H1 (cell line): ENCODE measurements around the gene ZNF70. TPM values are rescaled to one million over a fixed set of nuclear protein-coding genes. Genes with fewer than 3 reads are reported as not detected.

Experiments used
- CBX5 ChIP-seq: fragments of 300-800, 300-1000 bp; sonication (generic); IDR thresholded peaks from 2 replicates; pipeline ENCODE4 v1.7.1; 2016; ENCODE audit warnings: antibody characterized with exemption, low read length, low read depth
- CBX8 ChIP-seq: fragments of 300-800, 300-1000 bp; sonication (generic); IDR thresholded peaks from 2 replicates; pipeline ENCODE4 v1.7.1; 2016; ENCODE audit warnings: low read depth, low read length, borderline replicate concordance
- GABPA ChIP-seq: IDR thresholded peaks from 2 replicates; pipeline ENCODE4 v1.6.1; 2011; ENCODE audit warnings: mild to moderate bottlenecking, low read length, moderate library complexity, borderline replicate concordance; ENCODE audit not compliant: insufficient read depth
- HDAC2 ChIP-seq, 2 experiments: fragments of 300-600 bp in 1 of 2; sonication (generic) in 1 of 2; IDR thresholded peaks; 2 replicates each; pipeline ENCODE4 v1.6.1; 2011 to 2012; ENCODE audit warnings: low read depth in 2 of 2, low read length in 2 of 2, mild to moderate bottlenecking in 2 of 2, moderate library complexity in 2 of 2, borderline replicate concordance in 1 of 2, inconsistent platforms in 1 of 2
- HDAC6 ChIP-seq: IDR thresholded peaks from one replicate; pipeline ENCODE4 v1.7.1; 2012; ENCODE audit warnings: low read depth, mild to moderate bottlenecking, inconsistent platforms, low read length, moderate library complexity
- KDM4A ChIP-seq: IDR thresholded peaks from one replicate; pipeline ENCODE4 v1.7.1; 2012; ENCODE audit warnings: low read depth, mild to moderate bottlenecking, moderate library complexity, low read length, inconsistent platforms; ENCODE audit not compliant: severe bottlenecking
- MAX ChIP-seq: IDR thresholded peaks from 2 replicates; pipeline ENCODE4 v1.6.1; 2012; ENCODE audit warnings: inconsistent platforms
- POLR2A ChIP-seq, 2 experiments: IDR thresholded peaks; 1 replicate in 1 of 2; 2 replicates in 1 of 2; pipeline ENCODE4 v1.6.1; 2011; ENCODE audit warnings: low read depth in 2 of 2, low read length in 2 of 2, mild to moderate bottlenecking in 2 of 2; ENCODE audit errors: control extremely low read depth in 1 of 2
- RBBP5 ChIP-seq: IDR thresholded peaks from 2 replicates; pipeline ENCODE4 v1.7.1; 2012; ENCODE audit warnings: low read depth, mild to moderate bottlenecking, inconsistent platforms, low read length, moderate library complexity, borderline replicate concordance
- RFX5 ChIP-seq: IDR thresholded peaks from 2 replicates; pipeline ENCODE4 v1.6.1; 2011; ENCODE audit warnings: low read depth, low read length, improper control_type of control experiment, borderline replicate concordance
- RXRA ChIP-seq: IDR thresholded peaks from 2 replicates; pipeline ENCODE4 v1.6.1; 2011; ENCODE audit warnings: low read depth, mild to moderate bottlenecking, low read length, moderate library complexity; ENCODE audit not compliant: insufficient read depth
- SIN3A ChIP-seq, 2 experiments: IDR thresholded peaks in 1 of 2; conservative IDR thresholded peaks in 1 of 2; 2 replicates each; pipeline ENCODE4 v1.6.1; 2011 to 2012; ENCODE audit warnings: low read length in 2 of 2, improper control_type of control experiment in 1 of 2, low read depth in 1 of 2, mild to moderate bottlenecking in 1 of 2
- TAF1 ChIP-seq: IDR thresholded peaks from 2 replicates; pipeline ENCODE4 v1.6.1; 2011; ENCODE audit warnings: mild to moderate bottlenecking, low read depth, low read length
- YY1 ChIP-seq: IDR thresholded peaks from 2 replicates; pipeline ENCODE4 v1.6.1; 2011; ENCODE audit warnings: low read depth, mild to moderate bottlenecking, low read length
- ZNF274 ChIP-seq: IDR thresholded peaks from 2 replicates; pipeline ENCODE4 v1.7.0; 2012; ENCODE audit warnings: low read length, borderline replicate concordance; ENCODE audit errors: extremely low read depth
- polyA plus RNA-seq, 7 experiments: library from polyadenylated mRNA; depleted of rRNA in 3 of 7; stranded (reverse) in 5 of 7; unstranded in 2 of 7; fragments of >200 nt in 5 of 7; fragments of 200-250 nt in 2 of 7; gene quantifications; 1 replicate in 5 of 7; 2 replicates in 1 of 7; 4 replicates in 1 of 7; pipeline versions ENCODE4 v1.2.1 to v1.2.3, GENCODE V29; 2011 to 2013; ENCODE audit warnings: missing spikeins in 2 of 7, mixed read lengths in 2 of 7
- total RNA-seq: library from RNA; stranded (reverse); fragmentation: NEBNext Ultra II Directional; extraction: Animal tissue kit (Norgen Biotek cat#: 25700); gene quantifications from 2 replicates; pipeline ENCODE4 v1.2.1, GENCODE V29; 2021

ZNF70 gene
- total and polyA plus RNA-seq, 2 of the 8 experiments (the other 6 are each of a cell fraction or from before 2014, with no cell fraction given) = 1.1 to 2.6 TPM

- TF ChIP-seq SIN3A (conservative IDR thresholded peaks at IDR 0.05 in 1 of 2, IDR thresholded peaks at IDR 0.05 in 1 of 2; ENCODE audit: low read depth in 1 of 2, low read length in 2 of 2) (peak; percentile 27 to 31; a peak in 1 of 4 replicates), RXRA (no peak), CBX5 (no peak), GABPA (peak; percentile 82; the same call in 1 of the 2 replicates), CBX8 (no peak), MAX (peak; percentile 33; the same call in 1 of the 2 replicates), YY1 (0 out of 2 replicates have a peak, but pooled peaks have one; percentile 12), ZNF274 (no peak), TAF1 (peak; percentile 75), POLR2A (IDR thresholded peaks at IDR 0.05; ENCODE audit: control extremely low read depth in 1 of 2, low read depth in 2 of 2, low read length in 2 of 2) (peak in 1 of 2 experiments; percentile 73; a peak in 2 of 3 replicates), RFX5 (peak; percentile 63; the same call in 1 of the 2 replicates), HDAC6 (no peak), HDAC2 (IDR thresholded peaks at IDR 0.05; ENCODE audit: borderline replicate concordance in 1 of 2, low read depth in 2 of 2, low read length in 2 of 2) (peak in 1 of 2 experiments; percentile 69; a peak in 1 of 4 replicates), RBBP5 (peak; percentile 81; the same call in 1 of the 2 replicates), KDM4A (peak; percentile 92)
Observed at GRCh38 chr22:23750714-23751440, at the start of gene ZNF70 (continued).
